ENCODE results near the gene ADAM10. TPM values are rescaled to one million over a fixed set of nuclear protein-coding genes. Genes with fewer than 3 reads are reported as not detected.

ADAM10 gene
- total RNA-seq, 1 donor from 2014 or later: 243 TPM

DNA sequence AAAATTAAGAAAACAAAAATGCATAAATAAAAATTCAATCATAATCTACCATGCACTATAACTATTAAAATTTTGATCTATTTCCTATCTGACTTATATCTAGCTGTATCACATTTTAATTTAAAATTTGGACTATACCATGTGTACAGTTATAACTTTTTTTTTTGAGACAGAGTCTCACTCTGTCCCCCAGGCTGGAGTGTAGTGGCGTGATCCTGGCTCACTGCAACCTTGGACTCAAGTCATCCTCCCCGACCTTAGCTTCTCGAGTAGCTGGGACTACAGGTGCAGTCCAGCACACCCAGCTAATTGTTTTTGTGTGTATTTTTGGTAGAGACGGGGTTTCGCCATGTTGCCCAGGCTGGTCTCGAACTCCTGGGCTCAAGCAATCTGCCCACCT, 119.9 kb downstream of the ADAM10 start:
- H3K36me3 ChIP-seq (ENCODE audit: insufficient read depth, low read length): peaks cover 13% of the 10 kb centered on the region
- H3K36me3 Mint-ChIP-seq (ENCODE audit: low read depth, unreplicated experiment): peaks cover 15% of the 10 kb centered on the region
- no peak for FAIRE-seq

DNA sequence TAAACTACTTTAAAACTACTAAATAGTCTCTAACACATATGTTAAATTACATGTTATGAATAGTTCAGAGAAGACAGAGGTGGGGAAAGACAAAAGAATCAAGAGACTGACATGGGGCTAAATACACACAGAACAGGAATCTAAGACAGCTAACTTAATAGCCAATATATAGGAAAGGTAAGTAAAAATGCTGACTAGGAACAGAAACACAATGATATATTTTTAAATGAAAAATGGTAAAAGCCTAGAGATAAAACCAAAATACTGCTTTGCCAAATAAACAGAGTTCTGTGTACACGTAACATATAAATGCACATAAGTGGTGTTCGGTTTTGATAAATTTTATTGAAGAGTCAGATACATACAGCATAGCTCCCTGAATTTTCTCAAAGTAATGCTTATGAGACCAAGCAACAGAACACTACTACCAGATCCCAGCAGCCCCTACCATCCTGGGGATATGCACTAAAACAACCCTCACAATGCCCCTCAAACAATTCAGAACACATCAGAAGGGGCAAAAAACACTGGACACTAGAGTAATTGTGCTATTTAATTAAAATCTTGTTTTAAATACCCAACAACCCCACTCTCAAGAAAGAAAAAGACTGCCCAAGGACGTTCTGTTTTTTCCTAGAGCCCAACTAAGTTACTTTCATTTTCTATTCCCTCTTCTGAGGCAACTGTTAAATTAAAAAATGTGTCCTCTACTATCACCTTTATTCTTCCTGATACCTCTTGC, 121.1 kb downstream of the ADAM10 start:
- Histone ChIP-seq H4K20me1 (ENCODE audit: insufficient read depth, low read length) (no peaks in the 10 kb centered on the region), H2AFZ (ENCODE audit: low read depth, low read length) (no peak overlapping the region), H3K4me1 (ENCODE audit: insufficient read depth, low read length) (no peaks in the 10 kb centered on the region), H3K4me3 (ENCODE audit: insufficient read depth, low read depth, low read length) (no peak overlapping the region), H3K36me3 (ENCODE audit: insufficient read depth, low read length) (peaks cover 13% of the 10 kb centered on the region), H3K4me2 (ENCODE audit: low read length) (peak overlapping the region; percentile 71), H3K27ac (ENCODE audit: low read depth, low read length) (no peak overlapping the region), H3K9me3 (ENCODE audit: insufficient read depth, low read depth, low read length) (no peaks in the 10 kb centered on the region), H3K79me2 (ENCODE audit: insufficient read depth, low read length) (no peaks in the 10 kb centered on the region), H3K9ac (ENCODE audit: low read length) (peak overlapping the region; percentile 26), H3K27me3 (ENCODE audit: insufficient read depth, low read length) (no peaks in the 10 kb centered on the region)
- DNase-seq (ENCODE audit: low read depth) (no peak), FAIRE-seq (no peak)
- H3K27me3 Mint-ChIP-seq (ENCODE audit: low read depth, unreplicated experiment): no peaks in the 10 kb centered on the region
- peaks cover 18% of the 10 kb centered on the region for H3K36me3 Mint-ChIP-seq (ENCODE audit: low read depth, unreplicated experiment)
- peak overlapping the region; percentile 92 for H3K27ac Mint-ChIP-seq (ENCODE audit: unreplicated experiment)
- no peaks in the 10 kb centered on the region for H3K9me3 Mint-ChIP-seq (ENCODE audit: unreplicated experiment)
- peaks cover 21% of the 10 kb centered on the region for H3K4me1 Mint-ChIP-seq (ENCODE audit: low read depth, unreplicated experiment)
- no peak for TF ChIP-seq EZH2 (IDR thresholded peaks at IDR 0.05; ENCODE audit: insufficient read depth, low read length)
- TF ChIP-seq, protein P1, sequence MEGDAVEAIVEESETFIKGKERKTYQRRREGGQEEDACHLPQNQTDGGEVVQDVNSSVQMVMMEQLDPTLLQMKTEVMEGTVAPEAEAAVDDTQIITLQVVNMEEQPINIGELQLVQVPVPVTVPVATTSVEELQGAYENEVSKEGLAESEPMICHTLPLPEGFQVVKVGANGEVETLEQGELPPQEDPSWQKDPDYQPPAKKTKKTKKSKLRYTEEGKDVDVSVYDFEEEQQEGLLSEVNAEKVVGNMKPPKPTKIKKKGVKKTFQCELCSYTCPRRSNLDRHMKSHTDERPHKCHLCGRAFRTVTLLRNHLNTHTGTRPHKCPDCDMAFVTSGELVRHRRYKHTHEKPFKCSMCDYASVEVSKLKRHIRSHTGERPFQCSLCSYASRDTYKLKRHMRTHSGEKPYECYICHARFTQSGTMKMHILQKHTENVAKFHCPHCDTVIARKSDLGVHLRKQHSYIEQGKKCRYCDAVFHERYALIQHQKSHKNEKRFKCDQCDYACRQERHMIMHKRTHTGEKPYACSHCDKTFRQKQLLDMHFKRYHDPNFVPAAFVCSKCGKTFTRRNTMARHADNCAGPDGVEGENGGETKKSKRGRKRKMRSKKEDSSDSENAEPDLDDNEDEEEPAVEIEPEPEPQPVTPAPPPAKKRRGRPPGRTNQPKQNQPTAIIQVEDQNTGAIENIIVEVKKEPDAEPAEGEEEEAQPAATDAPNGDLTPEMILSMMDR (IDR thresholded peaks at IDR 0.05; ENCODE audit: insufficient read depth, low read depth, low read length): no peak
- peak overlapping the region; percentile 1 for H3K4me3 Mint-ChIP-seq (ENCODE audit: unreplicated experiment)

More for the DNA sequence above, 119.9 kb downstream of the ADAM10 start:
- DNase-seq (ENCODE audit: low read depth): no peak
- H3K4me1 ChIP-seq (ENCODE audit: insufficient read depth, low read length): no peaks in the 10 kb centered on the region
- no peaks in the 10 kb centered on the region for H3K9me3 Mint-ChIP-seq (ENCODE audit: unreplicated experiment)
- H3K27me3 ChIP-seq (ENCODE audit: insufficient read depth, low read length): no peaks in the 10 kb centered on the region
- TF ChIP-seq EZH2 (IDR thresholded peaks at IDR 0.05; ENCODE audit: insufficient read depth, low read length): no peak
- TF ChIP-seq, protein P1 (IDR thresholded peaks at IDR 0.05; ENCODE audit: insufficient read depth, low read depth, low read length): no peak
- peaks cover 21% of the 10 kb centered on the region for H3K4me1 Mint-ChIP-seq (ENCODE audit: low read depth, unreplicated experiment)
- H2AFZ ChIP-seq (ENCODE audit: low read depth, low read length): no peak overlapping the region
- H3K27ac ChIP-seq (ENCODE audit: low read depth, low read length): no peak overlapping the region
- H3K4me3 Mint-ChIP-seq (ENCODE audit: unreplicated experiment): no peak overlapping the region
- no peaks in the 10 kb centered on the region for H3K27me3 Mint-ChIP-seq (ENCODE audit: low read depth, unreplicated experiment)
- no peak overlapping the region for H3K4me2 ChIP-seq (ENCODE audit: low read length)
- no peaks in the 10 kb centered on the region for H3K79me2 ChIP-seq (ENCODE audit: insufficient read depth, low read length)
- H3K4me3 ChIP-seq (ENCODE audit: insufficient read depth, low read depth, low read length): no peak overlapping the region
- no peaks in the 10 kb centered on the region for H4K20me1 ChIP-seq (ENCODE audit: insufficient read depth, low read length)
- H3K9ac ChIP-seq (ENCODE audit: low read length): no peak overlapping the region
- no peak overlapping the region for H3K27ac Mint-ChIP-seq (ENCODE audit: unreplicated experiment)
- no peaks in the 10 kb centered on the region for H3K9me3 ChIP-seq (ENCODE audit: insufficient read depth, low read depth, low read length)

DNA sequence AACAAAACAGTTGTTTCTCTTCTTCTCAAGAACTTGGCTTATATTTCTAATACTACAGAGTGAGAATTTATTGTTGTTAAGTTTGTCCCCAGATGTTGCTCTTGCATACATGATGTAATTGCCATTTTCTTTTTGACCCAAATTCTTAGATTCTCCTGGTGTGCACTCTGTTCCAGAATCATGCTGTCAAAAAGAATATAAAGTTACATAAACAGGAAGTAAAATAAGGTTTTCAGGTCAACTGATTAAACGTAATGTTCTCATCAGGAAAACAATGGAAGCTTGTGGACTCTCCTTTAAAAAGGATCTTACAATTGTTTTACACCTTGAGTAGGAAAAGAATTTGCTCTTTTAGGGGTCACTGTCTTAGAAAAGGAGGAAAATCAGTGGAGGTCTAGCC, 121.8 kb downstream of the ADAM10 start:
- H3K27me3 Mint-ChIP-seq (ENCODE audit: low read depth, unreplicated experiment): no peaks in the 10 kb centered on the region
- Histone ChIP-seq H3K27ac (ENCODE audit: low read depth, low read length) (no peak overlapping the region), H3K9ac (ENCODE audit: low read length) (no peak overlapping the region), H4K20me1 (ENCODE audit: insufficient read depth, low read length) (no peaks in the 10 kb centered on the region), H3K36me3 (ENCODE audit: insufficient read depth, low read length) (peaks cover 13% of the 10 kb centered on the region), H3K4me1 (ENCODE audit: insufficient read depth, low read length) (no peaks in the 10 kb centered on the region), H2AFZ (ENCODE audit: low read depth, low read length) (no peak overlapping the region), H3K4me2 (ENCODE audit: low read length) (no peak overlapping the region), H3K9me3 (ENCODE audit: insufficient read depth, low read depth, low read length) (no peaks in the 10 kb centered on the region), H3K27me3 (ENCODE audit: insufficient read depth, low read length) (no peaks in the 10 kb centered on the region), H3K79me2 (ENCODE audit: insufficient read depth, low read length) (no peaks in the 10 kb centered on the region), H3K4me3 (ENCODE audit: insufficient read depth, low read depth, low read length) (no peak overlapping the region)
- no peaks in the 10 kb centered on the region for H3K9me3 Mint-ChIP-seq (ENCODE audit: unreplicated experiment)
- DNase-seq (ENCODE audit: low read depth): no peak
- peaks cover 22% of the 10 kb centered on the region for H3K36me3 Mint-ChIP-seq (ENCODE audit: low read depth, unreplicated experiment)
- no peak for TF ChIP-seq EZH2 (IDR thresholded peaks at IDR 0.05; ENCODE audit: insufficient read depth, low read length)
- TF ChIP-seq, protein P1 (IDR thresholded peaks at IDR 0.05; ENCODE audit: insufficient read depth, low read depth, low read length): no peak
- peaks cover 19% of the 10 kb centered on the region for H3K4me1 Mint-ChIP-seq (ENCODE audit: low read depth, unreplicated experiment)
- no peak overlapping the region for H3K4me3 Mint-ChIP-seq (ENCODE audit: unreplicated experiment)
- H3K27ac Mint-ChIP-seq (ENCODE audit: unreplicated experiment): peak overlapping the region; percentile 92
- FAIRE-seq: no peak
